ENCODE data around the gene IKBKE.

Gene IKBKE

DNA sequence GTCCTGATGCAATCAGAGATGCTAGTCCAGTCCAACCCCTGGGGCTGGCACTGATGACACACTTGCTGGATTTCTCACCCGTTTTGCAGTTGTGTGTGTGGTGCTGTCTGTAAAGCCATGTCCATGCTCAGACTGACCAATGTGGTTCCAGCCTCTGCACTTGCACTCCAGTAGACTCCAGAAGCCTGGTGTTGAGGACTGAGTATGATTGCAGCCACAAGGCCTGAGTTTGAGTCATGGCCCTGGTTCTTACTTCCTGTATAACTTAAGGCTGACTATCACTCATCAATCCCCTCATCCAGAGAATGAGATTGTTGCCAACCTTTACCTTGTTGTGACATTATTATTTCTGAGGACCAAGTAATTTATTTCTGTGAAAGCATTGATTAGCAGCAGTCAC lies 34.8 kb upstream of the IKBKE start:
- TF ChIP-seq, protein P1, sequence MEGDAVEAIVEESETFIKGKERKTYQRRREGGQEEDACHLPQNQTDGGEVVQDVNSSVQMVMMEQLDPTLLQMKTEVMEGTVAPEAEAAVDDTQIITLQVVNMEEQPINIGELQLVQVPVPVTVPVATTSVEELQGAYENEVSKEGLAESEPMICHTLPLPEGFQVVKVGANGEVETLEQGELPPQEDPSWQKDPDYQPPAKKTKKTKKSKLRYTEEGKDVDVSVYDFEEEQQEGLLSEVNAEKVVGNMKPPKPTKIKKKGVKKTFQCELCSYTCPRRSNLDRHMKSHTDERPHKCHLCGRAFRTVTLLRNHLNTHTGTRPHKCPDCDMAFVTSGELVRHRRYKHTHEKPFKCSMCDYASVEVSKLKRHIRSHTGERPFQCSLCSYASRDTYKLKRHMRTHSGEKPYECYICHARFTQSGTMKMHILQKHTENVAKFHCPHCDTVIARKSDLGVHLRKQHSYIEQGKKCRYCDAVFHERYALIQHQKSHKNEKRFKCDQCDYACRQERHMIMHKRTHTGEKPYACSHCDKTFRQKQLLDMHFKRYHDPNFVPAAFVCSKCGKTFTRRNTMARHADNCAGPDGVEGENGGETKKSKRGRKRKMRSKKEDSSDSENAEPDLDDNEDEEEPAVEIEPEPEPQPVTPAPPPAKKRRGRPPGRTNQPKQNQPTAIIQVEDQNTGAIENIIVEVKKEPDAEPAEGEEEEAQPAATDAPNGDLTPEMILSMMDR (IDR thresholded peaks at IDR 0.05; ENCODE audit: extremely low read depth, missing control alignments), result no peak
- DNase-seq (ENCODE audit: low spot score), result no peak

DNA sequence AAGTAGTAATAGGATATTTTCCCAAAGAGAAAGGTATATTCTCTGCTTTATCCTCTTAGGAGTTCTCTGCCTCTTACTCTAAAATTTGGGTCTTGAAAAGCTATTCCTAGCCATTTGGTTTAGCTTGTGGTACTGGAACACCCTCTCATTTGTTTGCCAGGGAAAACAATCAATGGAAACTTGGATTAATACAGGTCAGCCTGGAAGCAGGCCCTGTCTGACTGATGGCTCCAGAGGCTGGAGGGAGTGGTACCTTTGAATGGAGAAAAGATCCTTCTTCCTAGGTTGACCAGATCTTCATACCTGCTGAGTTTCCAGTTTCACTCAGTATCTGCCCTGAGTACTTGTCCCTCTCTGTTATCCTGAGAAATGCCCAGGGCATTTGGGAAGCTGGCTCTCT lies 31.7 kb upstream of the IKBKE start:
- TF ChIP-seq, protein P1 (IDR thresholded peaks at IDR 0.05; ENCODE audit: extremely low read depth, missing control alignments), result no peak
- no peak for DNase-seq (ENCODE audit: low spot score)

- DNase-seq (ENCODE audit: low spot score), result no peak
- TF ChIP-seq, protein P1 (IDR thresholded peaks at IDR 0.05; ENCODE audit: extremely low read depth, missing control alignments), result no peak
Observed at GRCh38 chr1:206439205-206439604, 31.1 kb upstream of the IKBKE start.

GRCh38 chr1:206441336-206441967 lies 28.8 kb upstream of the IKBKE start:
- TF ChIP-seq, protein P1 (IDR thresholded peaks at IDR 0.05; ENCODE audit: extremely low read depth, missing control alignments), result no peak
- DNase-seq (ENCODE audit: low spot score), result no peak

DNA sequence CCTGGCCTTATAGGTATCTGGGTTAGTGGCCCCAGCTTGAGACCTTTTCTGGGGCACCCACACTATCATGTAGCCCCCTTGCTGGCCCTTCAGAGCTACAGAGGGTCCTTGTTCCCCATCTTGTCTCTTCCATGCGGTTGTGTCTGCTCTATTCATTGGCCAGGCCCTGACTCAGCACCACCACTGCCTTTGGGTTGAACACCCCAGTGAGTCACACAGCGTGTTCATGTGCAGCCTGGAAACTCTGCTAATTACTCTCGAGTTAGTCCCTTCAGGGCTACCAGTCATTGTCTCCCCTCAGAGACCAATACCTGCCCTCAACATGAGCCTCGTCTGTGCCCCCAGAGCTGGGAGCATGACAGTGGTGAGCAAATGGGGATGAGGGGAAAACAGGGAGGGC lies 28.2 kb upstream of the IKBKE start:
- TF ChIP-seq, protein P1 (IDR thresholded peaks at IDR 0.05; ENCODE audit: extremely low read depth, missing control alignments), result no peak
- no peak for DNase-seq (ENCODE audit: low spot score)

DNA sequence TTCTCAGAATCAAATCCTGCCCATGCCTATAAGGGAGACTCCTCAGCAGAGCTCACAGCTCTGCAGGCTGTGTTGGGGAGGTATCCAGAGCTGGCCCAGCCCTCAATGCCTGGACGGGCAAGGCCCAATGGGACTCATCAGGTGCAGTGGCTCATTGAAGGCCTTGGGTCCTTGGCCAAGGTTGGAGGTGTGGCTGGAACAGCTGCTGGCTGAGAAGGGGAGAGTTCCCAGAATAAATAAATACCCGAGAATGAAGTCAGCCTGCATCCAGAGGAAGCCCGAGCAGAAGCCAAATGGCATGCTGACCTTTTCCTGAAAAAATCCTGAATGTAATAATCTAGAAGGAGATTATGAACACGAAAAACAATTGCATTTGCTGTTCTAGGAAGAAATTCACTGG lies 25.2 kb upstream of the IKBKE start:
- TF ChIP-seq, protein P1 (IDR thresholded peaks at IDR 0.05; ENCODE audit: extremely low read depth, missing control alignments), result no peak
- no peak for DNase-seq (ENCODE audit: low spot score)

DNA sequence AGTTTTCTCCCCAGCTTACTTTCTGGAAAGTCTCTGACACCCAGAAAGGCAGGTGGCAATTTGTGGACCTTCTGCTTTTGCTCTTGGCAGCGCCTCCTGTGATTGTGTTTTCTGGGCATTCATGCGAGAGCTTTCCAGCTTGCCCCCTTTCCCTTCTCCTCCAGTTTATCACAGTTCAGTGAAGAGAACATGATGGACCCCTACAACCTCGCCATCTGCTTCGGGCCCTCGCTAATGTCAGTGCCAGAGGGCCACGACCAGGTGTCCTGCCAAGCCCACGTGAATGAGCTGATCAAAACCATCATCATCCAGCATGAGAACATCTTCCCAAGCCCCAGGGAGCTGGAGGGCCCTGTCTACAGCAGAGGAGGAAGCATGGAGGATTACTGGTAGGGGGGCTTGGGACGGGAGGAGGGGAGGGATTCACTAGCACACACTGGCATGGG lies 24.3 kb upstream of the IKBKE start:
- no peak for DNase-seq (ENCODE audit: low spot score)
- TF ChIP-seq, protein P1 (IDR thresholded peaks at IDR 0.05; ENCODE audit: extremely low read depth, missing control alignments), result no peak
